ENCODE data around the gene RPL15. TPM values are rescaled to one million over a fixed set of nuclear protein-coding genes. Genes with fewer than 3 reads are reported as not detected.

RPL15 gene
- total RNA-seq, 2 donors from 2014 or later: 1,434 to 1,547 TPM

- Histone ChIP-seq H3K9me3 (no peaks in the 10 kb centered on the region), H3K4me1 (no peaks in the 10 kb centered on the region), H3K27me3 (no peaks in the 10 kb centered on the region), H3K9ac (ENCODE audit: low read depth in 2 of 2, low read length in 2 of 2) (no peak overlapping the region), H3K36me3 (no peaks in the 10 kb centered on the region), H3K27ac (no peak overlapping the region), H3K4me3 (no peak overlapping the region)
- no peak for TF ChIP-seq CTCF (IDR thresholded peaks at IDR 0.05)
- DNase-seq: no peak
- intact Hi-C loops (cut with DNase I): no loop called here
These were observed 17.3 kb downstream of the RPL15 start for GRCh38 chr3:23934253-23934652.

DNA sequence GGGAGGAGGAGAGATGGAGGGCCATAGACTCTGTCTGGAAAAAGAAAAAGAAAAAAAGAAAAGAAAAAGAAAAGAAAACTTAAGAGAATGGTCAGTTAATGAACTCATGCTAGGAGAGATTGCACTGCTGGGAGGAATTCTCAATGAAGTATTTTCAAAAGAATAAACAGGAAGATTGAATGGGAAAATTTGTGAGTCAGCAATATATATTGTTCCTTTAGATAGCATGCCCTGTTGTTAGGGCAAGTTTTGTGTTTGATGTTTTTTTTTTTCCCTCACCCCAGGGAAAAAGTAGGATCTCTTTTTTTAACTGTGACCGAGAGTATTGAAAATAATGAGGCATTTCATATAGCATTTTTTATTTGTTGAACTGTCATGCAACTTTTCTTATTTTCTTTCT, 20.4 kb downstream of the RPL15 start:
- H3K9me3 ChIP-seq: no peaks in the 10 kb centered on the region
- DNase-seq: no peak
- H3K4me1 ChIP-seq: no peaks in the 10 kb centered on the region
- intact Hi-C loops (cut with DNase I): no loop called here
- H3K36me3 ChIP-seq: no peaks in the 10 kb centered on the region
- H3K4me3 ChIP-seq: no peak overlapping the region
- no peak overlapping the region for H3K27ac ChIP-seq
- TF ChIP-seq CTCF (IDR thresholded peaks at IDR 0.05): no peak
- H3K9ac ChIP-seq (ENCODE audit: low read depth in 2 of 2, low read length in 2 of 2): no peak overlapping the region
- no peaks in the 10 kb centered on the region for H3K27me3 ChIP-seq

GRCh38 chr3:23938688-23939087, 21.8 kb downstream of the RPL15 start:
- intact Hi-C loops (cut with DNase I): no loop called here
- H3K4me3 ChIP-seq: no peak overlapping the region
- no peaks in the 10 kb centered on the region for H3K27me3 ChIP-seq
- DNase-seq: no peak
- H3K9me3 ChIP-seq: no peaks in the 10 kb centered on the region
- TF ChIP-seq CTCF (IDR thresholded peaks at IDR 0.05): no peak
- H3K9ac ChIP-seq (ENCODE audit: low read depth in 2 of 2, low read length in 2 of 2): no peak overlapping the region
- H3K36me3 ChIP-seq: no peaks in the 10 kb centered on the region
- H3K4me1 ChIP-seq: no peaks in the 10 kb centered on the region
- no peak overlapping the region for H3K27ac ChIP-seq

DNA sequence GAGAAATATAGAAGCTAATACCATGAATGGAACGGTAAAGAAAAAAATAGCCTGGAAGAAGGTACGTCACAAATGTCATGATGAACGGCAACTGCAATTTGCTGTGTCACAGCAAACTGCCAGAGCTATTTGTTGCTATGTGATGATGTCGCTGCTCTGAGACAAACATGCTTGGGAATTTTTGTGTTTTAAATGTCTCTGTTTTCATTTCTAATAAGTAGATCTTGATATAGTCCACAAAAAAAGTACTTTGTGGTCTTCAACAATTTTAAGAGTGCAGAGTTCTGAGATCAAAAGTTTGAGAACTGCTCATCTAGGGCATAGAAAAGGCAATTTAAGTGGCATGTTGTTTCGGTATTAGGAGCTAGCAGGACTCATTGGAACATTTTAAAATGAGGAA, 23.8 kb downstream of the RPL15 start:
- H3K9ac ChIP-seq (ENCODE audit: low read depth in 2 of 2, low read length in 2 of 2): no peak overlapping the region
- TF ChIP-seq CTCF (IDR thresholded peaks at IDR 0.05): no peak
- intact Hi-C loops (cut with DNase I): no loop called here
- no peaks in the 10 kb centered on the region for H3K9me3 ChIP-seq
- H3K36me3 ChIP-seq: no peaks in the 10 kb centered on the region
- H3K27ac ChIP-seq: no peak overlapping the region
- H3K4me3 ChIP-seq: no peak overlapping the region
- no peaks in the 10 kb centered on the region for H3K4me1 ChIP-seq
- H3K27me3 ChIP-seq: no peaks in the 10 kb centered on the region
- no peak for DNase-seq

DNA sequence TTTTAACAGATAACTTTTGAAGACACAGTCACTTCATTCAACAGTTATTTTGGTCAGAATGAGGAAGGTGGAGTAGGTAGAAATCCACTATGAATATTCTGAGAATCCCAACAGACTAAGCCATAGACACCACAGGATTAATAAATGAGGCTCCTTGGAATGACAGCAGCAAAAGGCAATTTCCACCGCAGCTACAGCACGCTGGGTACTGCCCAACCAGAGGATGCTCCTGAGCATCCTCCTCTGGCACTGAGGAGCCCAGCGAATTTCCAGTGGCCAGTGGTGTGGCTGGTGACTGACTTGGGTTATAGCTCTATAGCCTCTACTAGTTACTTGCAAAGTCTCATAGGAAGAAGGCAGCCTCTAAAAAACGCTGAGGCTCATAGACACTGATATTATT, 24.5 kb downstream of the RPL15 start:
- Histone ChIP-seq H3K9me3 (no peaks in the 10 kb centered on the region), H3K4me3 (no peak overlapping the region), H3K27me3 (no peaks in the 10 kb centered on the region), H3K4me1 (no peaks in the 10 kb centered on the region), H3K36me3 (no peaks in the 10 kb centered on the region), H3K9ac (ENCODE audit: low read depth in 2 of 2, low read length in 2 of 2) (no peak overlapping the region), H3K27ac (no peak overlapping the region)
- DNase-seq: no peak
- no peak for TF ChIP-seq CTCF (IDR thresholded peaks at IDR 0.05)
- intact Hi-C loops (cut with DNase I): no loop called here

GRCh38 chr3:23942546-23942945, 25.6 kb downstream of the RPL15 start:
- no peak for DNase-seq
- no peaks in the 10 kb centered on the region for H3K36me3 ChIP-seq
- H3K9ac ChIP-seq (ENCODE audit: low read depth in 2 of 2, low read length in 2 of 2): no peak overlapping the region
- no peaks in the 10 kb centered on the region for H3K9me3 ChIP-seq
- no peak overlapping the region for H3K4me3 ChIP-seq
- intact Hi-C loops (cut with DNase I): no loop called here
- no peaks in the 10 kb centered on the region for H3K27me3 ChIP-seq
- no peaks in the 10 kb centered on the region for H3K4me1 ChIP-seq
- TF ChIP-seq CTCF (IDR thresholded peaks at IDR 0.05): no peak
- no peak overlapping the region for H3K27ac ChIP-seq

All from colonic mucosa (tissue), 4 donors.